GM12872 (cell line): ENCODE data around the gene THAP8.

Experiments used
- TF ChIP-seq, protein P1 (sequence below): IDR thresholded peaks from 3 replicates; pipeline ENCODE4 v1.5.1; 2011; ENCODE audit warnings: low read depth, mild to moderate bottlenecking, low read length, moderate library complexity; ENCODE audit not compliant: insufficient read depth

Gene THAP8

GRCh38 chr19:36081894-36082293 is 27.8 kb upstream of the THAP8 start:
- TF ChIP-seq, protein P1, sequence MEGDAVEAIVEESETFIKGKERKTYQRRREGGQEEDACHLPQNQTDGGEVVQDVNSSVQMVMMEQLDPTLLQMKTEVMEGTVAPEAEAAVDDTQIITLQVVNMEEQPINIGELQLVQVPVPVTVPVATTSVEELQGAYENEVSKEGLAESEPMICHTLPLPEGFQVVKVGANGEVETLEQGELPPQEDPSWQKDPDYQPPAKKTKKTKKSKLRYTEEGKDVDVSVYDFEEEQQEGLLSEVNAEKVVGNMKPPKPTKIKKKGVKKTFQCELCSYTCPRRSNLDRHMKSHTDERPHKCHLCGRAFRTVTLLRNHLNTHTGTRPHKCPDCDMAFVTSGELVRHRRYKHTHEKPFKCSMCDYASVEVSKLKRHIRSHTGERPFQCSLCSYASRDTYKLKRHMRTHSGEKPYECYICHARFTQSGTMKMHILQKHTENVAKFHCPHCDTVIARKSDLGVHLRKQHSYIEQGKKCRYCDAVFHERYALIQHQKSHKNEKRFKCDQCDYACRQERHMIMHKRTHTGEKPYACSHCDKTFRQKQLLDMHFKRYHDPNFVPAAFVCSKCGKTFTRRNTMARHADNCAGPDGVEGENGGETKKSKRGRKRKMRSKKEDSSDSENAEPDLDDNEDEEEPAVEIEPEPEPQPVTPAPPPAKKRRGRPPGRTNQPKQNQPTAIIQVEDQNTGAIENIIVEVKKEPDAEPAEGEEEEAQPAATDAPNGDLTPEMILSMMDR = no peak

DNA sequence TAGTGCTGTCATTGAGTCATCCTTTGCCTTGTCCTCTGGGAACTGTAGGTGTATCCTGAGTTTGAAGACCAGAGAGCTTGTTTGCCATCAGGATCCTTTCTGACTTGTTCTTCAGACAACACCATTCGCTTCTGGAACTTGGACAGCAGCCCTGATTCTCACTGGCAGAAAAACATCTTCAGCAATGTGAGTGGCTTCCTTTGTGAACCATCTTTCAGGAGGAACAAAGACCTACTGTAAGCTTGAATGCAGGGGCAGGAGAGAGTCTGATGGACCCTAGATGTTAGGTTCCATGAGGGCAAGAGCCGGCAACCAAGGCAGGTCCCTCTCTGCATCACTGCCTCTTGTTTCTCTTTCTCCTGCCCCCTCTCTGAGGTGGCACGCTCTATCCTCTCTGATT is 27.3 kb upstream of the THAP8 start:
- TF ChIP-seq, protein P1 = no peak

DNA sequence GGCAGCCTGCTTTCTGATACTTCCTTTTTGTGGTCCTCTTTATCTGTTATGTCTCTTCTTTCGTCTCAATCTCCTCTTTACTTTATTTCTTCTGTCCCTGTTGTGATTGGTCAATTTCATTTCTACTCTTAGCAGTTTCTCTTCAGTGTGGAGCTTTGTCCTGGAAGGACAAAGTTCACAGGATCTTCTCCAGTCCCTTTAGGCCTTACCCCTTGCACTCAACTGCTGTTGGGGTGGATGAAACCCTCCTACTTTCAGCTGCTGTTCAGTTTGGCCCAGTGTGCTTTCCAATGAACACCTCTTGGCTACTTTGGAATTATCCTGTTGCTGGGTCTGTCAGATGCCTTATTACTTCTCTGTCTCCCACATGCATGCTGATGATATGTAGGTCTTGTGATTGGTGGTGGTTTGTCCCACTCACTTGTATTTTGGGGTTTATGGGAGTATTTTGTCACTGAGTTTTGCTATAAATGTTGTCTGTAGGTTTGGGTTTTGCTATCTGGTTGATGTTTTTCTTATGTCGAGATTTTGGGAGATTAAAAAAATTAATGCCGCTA is 25.4 kb upstream of the THAP8 start:
- TF ChIP-seq, protein P1 = no peak

- TF ChIP-seq, protein P1 = no peak
Observed at GRCh38 chr19:36073121-36073876, 19.2 kb upstream of the THAP8 start.

- TF ChIP-seq, protein P1 = no peak
Observed at GRCh38 chr19:36072081-36072480, 18.0 kb upstream of the THAP8 start.

DNA sequence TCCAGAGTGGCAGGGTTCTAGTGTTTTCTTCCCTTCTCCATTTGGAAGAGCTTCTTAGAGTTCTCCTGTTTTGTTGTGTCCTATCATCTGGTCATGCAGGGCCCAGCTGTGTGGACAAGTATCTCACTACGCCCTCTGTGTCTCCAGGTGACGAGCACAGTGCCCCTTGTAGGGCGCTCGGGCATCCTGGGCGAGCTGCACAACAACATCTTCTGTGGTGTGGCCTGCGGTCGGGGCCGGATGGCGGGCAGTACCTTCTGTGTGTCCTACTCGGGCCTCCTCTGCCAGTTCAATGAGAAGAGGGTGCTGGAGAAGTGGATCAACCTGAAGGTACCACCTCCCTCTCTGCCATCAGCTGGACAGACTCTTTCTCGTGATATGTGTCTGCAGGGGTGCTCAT is 13.6 kb upstream of the THAP8 start:
- TF ChIP-seq, protein P1 = no peak

GRCh38 chr19:36064826-36065225 is 10.7 kb upstream of the THAP8 start:
- TF ChIP-seq, protein P1 = no peak
